H1 (cell line): Measurements from ENCODE around the gene TADA1. TPM values are rescaled to one million over a fixed set of nuclear protein-coding genes. Genes with fewer than 3 reads are reported as not detected.

Experiments used
- CTCF ChIA-PET: fragments of 300-600 bp; sonication (Branson Sonifier 250); formaldehyde crosslinking; loops from one replicate; lab custom pipeline; 2021; ENCODE audit not compliant: partially characterized antibody; lab: Charles Lee
- POLR2A ChIA-PET: fragments of 300-600 bp; sonication (Branson Sonifier 250); formaldehyde crosslinking; loops from one replicate; lab custom pipeline; 2021; ENCODE audit warnings: inconsistent platforms; ENCODE audit not compliant: partially characterized antibody; lab: Charles Lee
- DNase-seq, 2 experiments: peaks; one replicate each; pipeline versions ENCODE4 v3.0.0 to v3.0.0-alpha.2; 2010 to 2022; ENCODE audit warnings: low spot score in 2 of 2, low read depth in 1 of 2, mixed read lengths in 1 of 2
- FAIRE-seq: peaks from 2 replicates; lab custom pipeline; 2011; peaks lifted over from hg19 to GRCh38; lab: Jason Lieb, UNC
- H2AFZ ChIP-seq: 2 replicates; pipeline ENCODE4 v1.8.1; 2012; ENCODE audit warnings: low read length, inconsistent platforms
- H2AK5ac ChIP-seq: 2 replicates; pipeline ENCODE4 v1.6.1; 2013; ENCODE audit warnings: low read depth, low read length
- H2BK120ac ChIP-seq: replicated peaks from 2 replicates; pipeline ENCODE3; 2013; ENCODE audit warnings: low read depth, low read length, inconsistent platforms
- H2BK12ac ChIP-seq: 2 replicates; pipeline ENCODE4 v1.6.1; 2013; ENCODE audit warnings: low read depth, low read length
- H2BK15ac ChIP-seq: 2 replicates; pipeline ENCODE4 v1.6.1; 2013; ENCODE audit warnings: low read length
- H2BK20ac ChIP-seq: 2 replicates; pipeline ENCODE4 v1.6.1; 2013; ENCODE audit warnings: low read length
- H2BK5ac ChIP-seq: 2 replicates; pipeline ENCODE4 v1.6.1; 2013; ENCODE audit warnings: low read depth, low read length
- H3K14ac ChIP-seq: 2 replicates; pipeline ENCODE4 v1.6.1; 2013; ENCODE audit warnings: inconsistent platforms; ENCODE audit not compliant: insufficient read length
- H3K18ac ChIP-seq: 2 replicates; pipeline ENCODE4 v1.6.1; 2013; ENCODE audit warnings: low read length; ENCODE audit errors: extremely low read depth
- H3K23ac ChIP-seq: 2 replicates; pipeline ENCODE4 v1.6.1; 2013; ENCODE audit warnings: inconsistent platforms; ENCODE audit not compliant: insufficient read length
- H3K23me2 ChIP-seq: 2 replicates; pipeline ENCODE4 v1.6.1; 2013; ENCODE audit warnings: low read depth, low read length
- H3K27ac ChIP-seq: 2 replicates; pipeline ENCODE4 v1.6.1; 2011; ENCODE audit warnings: low read depth, low read length, inconsistent platforms
- H3K27me3 ChIP-seq, 4 experiments: replicated peaks in 1 of 4; 1 replicate in 1 of 4; 2 replicates in 3 of 4; pipeline versions ENCODE4 v1.6.1 to v1.8.1; 2011 to 2013; ENCODE audit warnings: low read length in 3 of 4, mild to moderate bottlenecking in 3 of 4, inconsistent platforms in 2 of 4, mixed read lengths in 2 of 4, moderate library complexity in 1 of 4; ENCODE audit not compliant: control insufficient read depth in 3 of 4, insufficient read depth in 3 of 4; ENCODE audit errors: extremely low read depth in 1 of 4
- H3K36me3 ChIP-seq, 4 experiments: 2 replicates each; pipeline versions ENCODE4 v1.6.1 to v1.8.1; 2011 to 2013; ENCODE audit warnings: mild to moderate bottlenecking in 4 of 4, low read length in 3 of 4, moderate library complexity in 2 of 4, control low read depth in 1 of 4, inconsistent platforms in 1 of 4; ENCODE audit not compliant: insufficient read depth in 4 of 4, control insufficient read depth in 2 of 4
- H3K4ac ChIP-seq: replicated peaks from 2 replicates; pipeline ENCODE3; 2013; ENCODE audit warnings: low read length, low read depth, mixed read lengths, inconsistent platforms; ENCODE audit not compliant: insufficient read length
- H3K4me1 ChIP-seq, 4 experiments: replicated peaks in 1 of 4; 1 replicate in 1 of 4; 2 replicates in 3 of 4; pipeline versions ENCODE4 v1.6.1 to v1.8.1; 2011 to 2013; ENCODE audit warnings: low read length in 3 of 4, inconsistent platforms in 2 of 4, mixed read lengths in 1 of 4; ENCODE audit not compliant: insufficient read depth in 4 of 4, control insufficient read depth in 3 of 4
- H3K4me2 ChIP-seq, 2 experiments: 2 replicates each; pipeline versions ENCODE4 v1.6.1 to v1.8.1; 2011 to 2013; ENCODE audit warnings: low read depth in 2 of 2, low read length in 2 of 2, control low read depth in 1 of 2, inconsistent platforms in 1 of 2, mild to moderate bottlenecking in 1 of 2; ENCODE audit not compliant: insufficient read depth in 1 of 2
- H3K4me3 ChIP-seq, 4 experiments: fragments of 200-600, 300-600 bp in 1 of 4; sonication (generic), shearing (Covaris generic), sonication (Bioruptor Twin) in 1 of 4; 2 replicates each; pipeline versions ENCODE4 v1.5.1 to v1.8.1; 2011 to 2016; ENCODE audit warnings: low read length in 4 of 4, low read depth in 3 of 4, control low read depth in 2 of 4, inconsistent platforms in 2 of 4, mild to moderate bottlenecking in 2 of 4, mixed read lengths in 1 of 4, moderate library complexity in 1 of 4; ENCODE audit not compliant: insufficient read depth in 2 of 4; ENCODE audit errors: extremely low read depth in 1 of 4
- H3K56ac ChIP-seq: replicated peaks from 2 replicates; pipeline ENCODE3; 2013; ENCODE audit warnings: low read depth, mild to moderate bottlenecking, mixed read lengths, low read length, inconsistent platforms; ENCODE audit not compliant: insufficient read length
- H3K79me1 ChIP-seq: 2 replicates; pipeline ENCODE4 v1.6.1; 2013; ENCODE audit warnings: low read depth, low read length, control low read depth
- H3K79me2 ChIP-seq, 2 experiments: 2 replicates each; pipeline versions ENCODE4 v1.6.1 to v1.8.1; 2012 to 2013; ENCODE audit warnings: low read length in 2 of 2, mild to moderate bottlenecking in 2 of 2, inconsistent platforms in 1 of 2; ENCODE audit not compliant: insufficient read depth in 2 of 2, control insufficient read depth in 1 of 2
- H3K9ac ChIP-seq, 4 experiments: replicated peaks in 1 of 4; 1 replicate in 1 of 4; 2 replicates in 3 of 4; pipeline versions ENCODE4 v1.6.1 to v1.8.1; 2011 to 2013; ENCODE audit warnings: low read depth in 3 of 4, low read length in 3 of 4, control low read depth in 2 of 4, mild to moderate bottlenecking in 2 of 4, moderate library complexity in 2 of 4, inconsistent platforms in 1 of 4; ENCODE audit errors: extremely low read depth in 1 of 4
- H3K9me3 ChIP-seq, 2 experiments: 2 replicates each; pipeline versions ENCODE4 v1.6.1 to v1.8.1; 2012 to 2013; ENCODE audit warnings: mild to moderate bottlenecking in 2 of 2, moderate library complexity in 2 of 2, control low read depth in 1 of 2, inconsistent platforms in 1 of 2, low read depth in 1 of 2, low read length in 1 of 2, mixed read lengths in 1 of 2; ENCODE audit not compliant: insufficient read depth in 2 of 2
- H4K20me1 ChIP-seq, 2 experiments: replicated peaks in 1 of 2; 2 replicates each; pipeline versions ENCODE3 to v1.8.1; 2011 to 2013; ENCODE audit warnings: inconsistent platforms in 2 of 2, low read length in 2 of 2, mild to moderate bottlenecking in 1 of 2; ENCODE audit not compliant: insufficient read depth in 2 of 2, control insufficient read depth in 1 of 2
- H4K5ac ChIP-seq: 2 replicates; pipeline ENCODE4 v1.6.1; 2013; ENCODE audit warnings: low read length, low read depth, mixed read lengths, inconsistent platforms; ENCODE audit not compliant: insufficient read length
- H4K8ac ChIP-seq: 2 replicates; pipeline ENCODE4 v1.8.0; 2013; ENCODE audit warnings: mild to moderate bottlenecking, moderate library complexity, low read length, inconsistent platforms; ENCODE audit not compliant: insufficient read depth; ENCODE audit errors: extremely low read depth
- H4K91ac ChIP-seq: replicated peaks from 2 replicates; pipeline ENCODE3; 2013; ENCODE audit warnings: low read length, mixed read lengths, inconsistent platforms; ENCODE audit not compliant: insufficient read length
- CHD2 ChIP-seq: IDR thresholded peaks from 2 replicates; pipeline ENCODE4 v1.6.1; 2012; ENCODE audit warnings: low read length, improper control_type of control experiment
- CTBP2 ChIP-seq: IDR thresholded peaks from 2 replicates; pipeline ENCODE4 v1.7.0; 2011; ENCODE audit warnings: borderline replicate concordance, mild to moderate bottlenecking, moderate library complexity, mixed read lengths, low read length; ENCODE audit not compliant: insufficient read depth, insufficient read length
- POLR2A ChIP-seq, 2 experiments: IDR thresholded peaks; 1 replicate in 1 of 2; 2 replicates in 1 of 2; pipeline ENCODE4 v1.6.1; 2011; ENCODE audit warnings: low read depth in 2 of 2, low read length in 2 of 2, mild to moderate bottlenecking in 2 of 2; ENCODE audit errors: control extremely low read depth in 1 of 2
- POLR2AphosphoS5 ChIP-seq: IDR thresholded peaks from 2 replicates; pipeline ENCODE4 v1.6.1; 2011; ENCODE audit warnings: low read depth, low read length
- WGBS, 2 experiments: shearing (Covaris generic) in 1 of 2; methylation state at CpG; one replicate each; pipeline versions ENCODE4 v1.1.6 to v1.1.7; 2013 to 2015; ENCODE audit warnings: low lambda C conversion rate in 2 of 2, mixed read lengths in 2 of 2, inconsistent platforms in 1 of 2, low coverage in 1 of 2, missing lambda C conversion rate in 1 of 2; ENCODE audit not compliant: insufficient replicate concordance in 2 of 2, insufficient coverage in 1 of 2, insufficient read length in 1 of 2; ENCODE audit errors: extremely low coverage in 1 of 2, missing lambda C conversion rate in 1 of 2; 5-methylcytosine and 5-hydroxymethylcytosine counted together
- polyA plus RNA-seq, 7 experiments: library from polyadenylated mRNA; depleted of rRNA in 3 of 7; stranded (reverse) in 5 of 7; unstranded in 2 of 7; fragments of >200 nt in 5 of 7; fragments of 200-250 nt in 2 of 7; gene quantifications; 1 replicate in 5 of 7; 2 replicates in 1 of 7; 4 replicates in 1 of 7; pipeline versions ENCODE4 v1.2.1 to v1.2.3, GENCODE V29; 2011 to 2013; ENCODE audit warnings: missing spikeins in 2 of 7, mixed read lengths in 2 of 7
- total RNA-seq: library from RNA; stranded (reverse); fragmentation: NEBNext Ultra II Directional; extraction: Animal tissue kit (Norgen Biotek cat#: 25700); gene quantifications from 2 replicates; pipeline ENCODE4 v1.2.1, GENCODE V29; 2021

Gene TADA1
- total and polyA plus RNA-seq, 2 of the 8 experiments (the other 6 are each of a cell fraction or from before 2014, with no cell fraction given) = 21.1 to 23.6 TPM

- no peak overlapping the region for H2BK20ac ChIP-seq
- peaks cover 0 to 7% (median 1%) of the 10 kb centered on the region in 4 experiments; a peak in 3 of 7 replicates for H3K4me1 ChIP-seq
- H2BK120ac ChIP-seq = no peak overlapping the region
- no peaks in the 10 kb centered on the region for H3K9me3 ChIP-seq
- H3K27ac ChIP-seq = no peak overlapping the region
- H3K79me1 ChIP-seq = peaks cover 7% of the 10 kb centered on the region; the same call in 1 of the 2 replicates
- H3K79me2 ChIP-seq = peaks cover 3 to 59% of the 10 kb centered on the region in 2 experiments; a peak in 3 of 4 replicates
- H3K18ac ChIP-seq = no peak overlapping the region
- H3K4me2 ChIP-seq = no peak overlapping the region
- H3K23ac ChIP-seq = no peak overlapping the region
- no peak overlapping the region for H2BK12ac ChIP-seq
- H3K9ac ChIP-seq = no peak overlapping the region
- no peak overlapping the region for H4K5ac ChIP-seq
- H3K27me3 ChIP-seq = no peaks in the 10 kb centered on the region
- H3K36me3 ChIP-seq = peaks cover 0 to 39% (median 21%) of the 10 kb centered on the region in 4 experiments; a peak in 5 of 8 replicates
- H3K4ac ChIP-seq = no peak overlapping the region
- no peak overlapping the region for H3K14ac ChIP-seq
- CTCF ChIA-PET = interaction anchor here (1.0 to 1.6 kb wide), 2 partner anchors 15 to 190 kb away, joined by 3 to 7 read pairs; no protein-coding TSS in a partner anchor
- DNase-seq (no peak), FAIRE-seq (no peak)
- H2BK15ac ChIP-seq = no peak overlapping the region
- H3K23me2 ChIP-seq = no peaks in the 10 kb centered on the region
- POLR2A ChIA-PET = interaction anchor here (0.6 to 1.9 kb wide), 6 partner anchors 10 to 219 kb away, joined by 3 to 7 read pairs (median 4); no protein-coding TSS in a partner anchor
- H2AFZ ChIP-seq = no peak overlapping the region
- H3K4me3 ChIP-seq = no peak overlapping the region
- H2AK5ac ChIP-seq = no peak overlapping the region
- H2BK5ac ChIP-seq = no peak overlapping the region
- peaks cover 0 to 10% of the 10 kb centered on the region in 2 experiments for H4K20me1 ChIP-seq
- 89% methylated on average over 7 of the region's 7 CpGs; no CpG with 5 or more reads in 1 of the 2 experiments for WGBS, 2 experiments
- no peak overlapping the region for H3K56ac ChIP-seq
- H4K8ac ChIP-seq = no peak overlapping the region; the same call in 1 of the 2 replicates
- H4K91ac ChIP-seq = no peak overlapping the region
- TF ChIP-seq CTBP2 = no peak
- no peak for TF ChIP-seq POLR2AphosphoS5
- TF ChIP-seq POLR2A (IDR thresholded peaks at IDR 0.05; ENCODE audit: control extremely low read depth in 1 of 2, low read depth in 2 of 2, low read length in 2 of 2) = no peak
- no peak for TF ChIP-seq CHD2
Measured at GRCh38 chr1:166868639-166869038, 7.4 kb downstream of the TADA1 start.
